ENCODE measurements around the gene NDUFS8. TPM values are rescaled to one million over a fixed set of nuclear protein-coding genes. Genes with fewer than 3 reads are reported as not detected.
"Not testable (repeated sequence)": the region's sequence is repeated elsewhere in the genome, so short reads cannot be mapped to it uniquely, and the experiment has no call there.

The NDUFS8 gene
- total RNA-seq, result 100 to 1,000 TPM; 139 to 236 TPM

GRCh38 chr11:68030318-68031143 is at the start of gene NDUFS8:
Gene NDUFS8, plus strand, starts transcription at chr11:68030681. Its CDS starts 1,471 bp downstream, at chr11:68032152.
- DNase-seq (ENCODE audit: low spot score in 2 of 2) (peak; percentile 94 to 96), ATAC-seq (peak; percentile 96 to 97)
- Mint-ChIP-seq H3K9me3 (no peaks in the 10 kb centered on the region), H3K27ac (peak within 1 kb of the TSS; percentile 92 to 97), H3K36me3 (peaks cover 2 to 21% of the 10 kb centered on the region in 2 donors)

- not testable (repeated sequence) for H3K36me3 Mint-ChIP-seq; H3K27ac Mint-ChIP-seq; ATAC-seq; DNase-seq (ENCODE audit: low spot score in 2 of 2); H3K9me3 Mint-ChIP-seq
Observed at GRCh38 chr11:67981226-67981625, 49.3 kb upstream of the NDUFS8 start.

DNA sequence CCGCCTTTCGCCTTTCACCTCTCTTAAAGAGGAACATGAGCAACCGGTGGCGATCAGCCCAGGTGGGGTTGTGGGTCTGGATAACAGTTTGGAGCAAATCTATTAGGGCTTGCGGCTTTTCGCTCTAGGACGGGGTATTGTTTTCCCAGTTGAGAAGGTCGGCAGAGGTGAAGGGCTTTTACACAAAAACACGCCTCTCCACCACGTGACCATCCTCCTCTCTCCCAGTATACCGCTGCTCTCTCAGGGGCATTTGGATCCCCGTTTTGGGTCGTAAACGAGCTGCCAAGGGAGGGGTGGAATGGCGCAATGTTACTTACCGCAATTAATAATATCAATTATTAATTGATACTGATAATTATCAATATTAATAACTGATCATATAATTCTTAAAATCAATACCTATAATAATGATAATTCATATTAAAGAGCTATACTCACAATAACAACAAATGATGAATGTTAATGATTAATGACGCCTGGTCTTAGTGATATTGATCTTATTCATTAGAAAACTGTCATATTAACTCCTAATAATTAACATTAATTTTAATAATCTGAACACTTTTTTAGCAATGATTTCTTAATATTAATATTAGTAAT is 48.1 kb upstream of the NDUFS8 start:
- H3K36me3 Mint-ChIP-seq; H3K9me3 Mint-ChIP-seq; ATAC-seq; H3K27ac Mint-ChIP-seq; DNase-seq (ENCODE audit: low spot score in 2 of 2): not testable (repeated sequence)

DNA sequence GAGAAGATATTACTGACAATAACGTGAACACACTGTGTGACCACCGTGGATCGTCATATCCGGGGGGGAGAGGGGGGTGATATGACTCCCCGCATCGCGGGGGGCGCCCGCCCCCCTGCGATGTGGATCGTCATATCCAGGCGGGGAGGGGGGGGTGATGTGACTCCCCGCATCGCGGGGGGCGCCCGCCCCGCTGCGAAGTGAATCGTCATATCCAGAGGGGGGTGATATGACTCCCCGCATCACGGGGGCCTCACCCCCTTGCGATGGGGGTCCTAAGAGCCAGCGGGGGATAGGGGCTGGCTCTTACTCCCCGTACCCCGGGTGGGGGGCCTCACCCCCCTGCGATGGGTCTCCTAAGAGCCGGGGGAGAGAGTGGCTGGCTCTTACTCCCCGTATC is 46.5 kb upstream of the NDUFS8 start:
- no peaks in the 10 kb centered on the region for H3K9me3 Mint-ChIP-seq
- DNase-seq (ENCODE audit: low spot score in 2 of 2), result no peak
- no peaks in the 10 kb centered on the region for H3K36me3 Mint-ChIP-seq
- H3K27ac Mint-ChIP-seq, result no peak overlapping the region
- ATAC-seq, result peak in 1 of 2 donors; percentile 50

- not testable (repeated sequence) for ATAC-seq; H3K36me3 Mint-ChIP-seq; H3K27ac Mint-ChIP-seq; H3K9me3 Mint-ChIP-seq; DNase-seq (ENCODE audit: low spot score in 2 of 2)
Observed at GRCh38 chr11:67985302-67985701, 45.2 kb upstream of the NDUFS8 start.

DNA sequence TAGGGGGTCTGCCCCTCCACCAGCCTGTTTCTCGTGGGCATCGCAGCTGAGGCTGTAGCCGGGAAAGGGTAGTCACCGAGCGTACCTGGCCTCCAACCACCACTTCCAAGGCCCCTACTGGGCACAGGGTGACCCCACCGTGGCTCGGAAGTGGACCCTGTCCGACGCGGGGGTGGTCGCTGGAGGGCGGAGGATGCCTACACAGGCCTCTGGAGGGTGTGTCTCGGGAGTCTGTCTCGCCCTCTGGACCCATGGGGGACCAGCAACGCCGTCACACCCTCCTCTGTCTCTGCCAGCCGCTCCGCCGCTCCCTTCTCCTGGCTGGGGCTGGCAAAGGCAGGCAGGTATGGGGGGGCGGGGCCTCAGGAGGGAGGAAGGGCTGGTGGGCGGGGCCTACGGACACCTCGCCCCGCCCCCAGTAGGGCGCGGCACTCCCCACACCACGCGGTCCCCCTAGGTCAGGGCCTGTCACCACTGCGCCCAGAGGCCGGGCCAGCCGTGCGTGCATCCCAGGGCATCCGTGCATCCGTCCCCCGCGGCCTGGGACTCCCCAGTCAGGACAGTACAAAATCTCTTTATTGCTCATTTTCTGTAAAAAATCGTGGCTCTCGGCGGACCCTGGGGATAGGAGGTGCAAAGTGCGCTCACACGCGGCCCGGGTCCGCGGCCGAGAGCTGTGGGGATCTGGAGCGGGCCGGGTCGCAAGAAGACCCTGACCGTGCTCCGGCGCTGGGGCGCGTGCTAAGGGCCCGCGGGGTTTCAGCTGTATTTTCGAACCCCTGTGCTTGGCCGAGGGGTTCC is 39.7 kb upstream of the NDUFS8 start:
- not testable (repeated sequence) for H3K27ac Mint-ChIP-seq, H3K36me3 Mint-ChIP-seq

GRCh38 chr11:67991347-67992121 is 38.9 kb upstream of the NDUFS8 start:
- not testable (repeated sequence) for H3K9me3 Mint-ChIP-seq; H3K27ac Mint-ChIP-seq; DNase-seq (ENCODE audit: low spot score in 2 of 2); H3K36me3 Mint-ChIP-seq; ATAC-seq

More for the DNA sequence above, 39.7 kb upstream of the NDUFS8 start:
- peak in 1 of 2 donors; percentile 48 for ATAC-seq
- H3K9me3 Mint-ChIP-seq; DNase-seq (ENCODE audit: low spot score in 2 of 2): not testable (repeated sequence)

DNA sequence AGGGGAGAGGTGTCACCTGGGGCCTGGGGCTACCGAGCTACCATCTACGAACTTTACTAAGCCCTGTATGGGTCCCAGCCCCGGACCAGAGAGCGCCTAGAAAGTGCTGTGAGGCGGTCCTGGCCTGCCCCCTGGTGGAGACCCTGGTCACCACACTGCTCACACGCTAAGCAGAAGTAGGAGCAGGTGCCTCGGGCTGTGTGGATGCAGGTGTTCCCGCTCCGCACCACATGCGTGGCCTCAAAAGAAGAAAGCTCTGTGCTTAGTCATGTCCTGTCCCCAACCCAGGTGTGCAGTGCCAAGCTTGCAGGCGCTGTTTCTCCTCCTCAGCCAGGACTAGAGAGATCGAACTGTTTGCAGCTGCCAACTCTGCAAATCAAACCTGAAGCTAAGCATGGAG is 36.7 kb upstream of the NDUFS8 start:
- H3K36me3 Mint-ChIP-seq, H3K9me3 Mint-ChIP-seq, H3K27ac Mint-ChIP-seq: not testable (repeated sequence)
- ATAC-seq, result peak in 1 of 2 donors; percentile 40
- DNase-seq (ENCODE audit: low spot score in 2 of 2), result peak; percentile 45 to 61

DNA sequence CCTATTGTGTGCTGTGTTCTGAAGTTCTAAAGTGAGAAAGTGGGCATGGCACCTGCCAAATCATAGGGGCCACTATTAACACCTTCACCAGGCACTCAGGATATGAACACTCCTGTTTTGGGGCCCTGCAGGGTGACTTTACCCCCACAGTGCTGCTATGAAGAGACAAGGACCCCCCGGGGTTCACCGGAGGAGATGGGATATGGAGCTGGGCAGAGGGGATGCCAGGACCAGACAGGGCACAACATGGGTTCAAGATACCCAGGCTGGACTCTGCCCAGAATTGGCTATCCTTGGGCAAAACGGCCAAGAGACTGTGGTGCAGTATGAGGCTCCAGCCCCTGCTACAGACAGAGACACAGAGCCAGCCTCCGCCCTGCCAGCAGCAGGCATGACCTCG is 36.1 kb upstream of the NDUFS8 start:
- not testable (repeated sequence) for H3K9me3 Mint-ChIP-seq; H3K36me3 Mint-ChIP-seq; DNase-seq (ENCODE audit: low spot score in 2 of 2); ATAC-seq; H3K27ac Mint-ChIP-seq

- H3K27ac Mint-ChIP-seq; H3K9me3 Mint-ChIP-seq; H3K36me3 Mint-ChIP-seq; DNase-seq (ENCODE audit: low spot score in 2 of 2); ATAC-seq: not testable (repeated sequence)
Observed at GRCh38 chr11:67995129-67995528, 35.4 kb upstream of the NDUFS8 start.

DNA sequence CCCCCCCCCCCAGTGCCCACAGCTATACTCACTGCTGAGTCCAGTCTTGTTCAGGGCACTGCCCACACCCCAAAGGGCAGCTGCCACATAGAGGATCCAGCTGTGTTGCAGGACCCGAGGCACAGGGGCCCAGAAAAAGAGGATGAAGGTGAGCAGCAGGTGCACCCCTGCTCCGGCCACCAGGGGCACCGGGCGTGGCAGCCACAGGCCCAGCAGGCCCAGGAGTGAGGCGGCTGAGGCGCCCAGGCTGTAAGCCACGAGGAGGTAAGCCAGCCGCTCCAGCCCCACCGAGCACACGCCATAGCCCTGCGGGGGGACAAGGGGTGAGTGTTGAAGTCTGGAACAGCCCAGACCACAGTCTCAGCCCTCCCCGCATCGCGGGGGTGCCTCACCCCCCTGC is 34.9 kb upstream of the NDUFS8 start:
- not testable (repeated sequence) for ATAC-seq, H3K27ac Mint-ChIP-seq, H3K36me3 Mint-ChIP-seq

DNA sequence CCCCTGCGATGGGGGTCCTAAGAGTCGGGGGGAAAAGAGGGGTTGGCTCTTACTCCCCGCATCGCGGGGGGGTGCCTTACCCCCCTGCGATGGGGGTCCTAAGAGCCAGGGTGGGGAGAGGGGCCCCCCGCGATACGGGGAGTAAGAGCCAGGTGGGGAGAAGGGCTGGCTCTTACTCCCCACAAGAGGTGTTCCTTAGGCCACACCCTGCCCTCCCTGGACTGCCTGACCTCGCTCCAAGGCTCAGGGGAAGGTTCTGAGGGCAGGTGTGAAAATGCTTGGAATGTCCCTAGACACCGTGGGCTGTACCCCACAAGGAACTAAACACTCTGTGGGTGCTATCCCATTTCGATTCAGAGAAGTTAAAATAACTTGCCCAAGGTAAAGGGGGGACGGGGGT is 34.4 kb upstream of the NDUFS8 start:
- DNase-seq (ENCODE audit: low spot score in 2 of 2) (no peak), ATAC-seq (no peak)
- H3K36me3 Mint-ChIP-seq, result no peaks in the 10 kb centered on the region
- no peak overlapping the region for H3K27ac Mint-ChIP-seq
- H3K9me3 Mint-ChIP-seq, result no peaks in the 10 kb centered on the region

More for the DNA sequence above, 34.9 kb upstream of the NDUFS8 start:
- not testable (repeated sequence) for H3K9me3 Mint-ChIP-seq; DNase-seq (ENCODE audit: low spot score in 2 of 2)

DNA sequence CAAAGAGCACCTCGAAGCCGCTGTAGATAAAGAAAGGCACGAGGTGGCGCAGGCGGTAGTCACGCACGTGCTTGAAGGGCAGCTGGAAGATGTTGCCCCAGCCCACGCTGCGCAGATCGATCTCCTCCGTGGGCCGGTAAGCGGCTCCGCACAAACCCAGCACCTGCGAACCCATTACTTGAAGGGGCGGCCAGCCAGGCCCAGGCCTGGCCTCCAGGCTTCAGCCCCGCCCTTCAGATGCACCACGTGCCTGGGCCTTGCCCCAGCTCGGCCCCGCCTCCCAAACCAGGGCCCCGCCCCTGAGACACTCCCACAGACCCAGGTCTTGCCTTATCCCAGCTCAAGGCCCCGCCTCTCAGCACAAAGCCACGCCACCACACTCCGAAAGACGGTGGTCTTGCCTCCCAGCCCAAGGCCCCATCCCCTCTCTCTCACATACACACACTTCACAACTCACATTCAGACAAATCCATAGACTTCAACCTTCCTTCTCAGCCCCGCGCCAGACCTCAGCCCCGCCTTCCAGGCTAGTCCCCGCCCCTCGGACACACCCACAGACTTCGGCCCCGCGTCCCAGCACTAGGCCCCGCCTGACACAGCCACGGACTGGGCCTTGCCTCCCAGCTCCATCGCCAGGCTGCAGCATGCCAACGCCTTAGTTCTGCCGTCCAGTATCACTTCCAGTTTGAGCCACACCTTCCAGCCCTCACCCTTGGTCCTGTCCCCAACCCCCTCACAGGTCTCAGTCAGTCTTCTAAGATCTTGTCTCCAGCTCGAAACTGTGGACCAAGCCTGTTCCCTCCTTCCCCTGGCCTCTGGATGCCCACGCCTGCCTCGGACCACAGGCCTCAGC is 33.6 kb upstream of the NDUFS8 start:
- peak; percentile 30 to 81 for ATAC-seq
- Mint-ChIP-seq H3K9me3 (no peaks in the 10 kb centered on the region), H3K36me3 (no peaks in the 10 kb centered on the region), H3K27ac (peak overlapping the region in 1 of 2 donors; percentile 11)
- DNase-seq (ENCODE audit: low spot score in 2 of 2), result peak in 1 of 2 donors; percentile 68

GRCh38 chr11:67997475-67997921 is 33.0 kb upstream of the NDUFS8 start:
- Mint-ChIP-seq H3K9me3 (no peaks in the 10 kb centered on the region), H3K27ac (peak overlapping the region in 1 of 2 donors; percentile 11), H3K36me3 (no peaks in the 10 kb centered on the region)
- no peak for ATAC-seq
- DNase-seq (ENCODE audit: low spot score in 2 of 2), result no peak

All from activated naive CD4-positive, alpha-beta T cell treated with anti-CD3 and anti-CD28 coated beads, Interleukin-2, amount 50 U/mL, for 72 hours (primary cell).